H1 (cell line): Measurements from ENCODE around the gene DIP2C. TPM values are rescaled to one million over a fixed set of nuclear protein-coding genes. Genes with fewer than 3 reads are reported as not detected.

Source experiments
- FOSL1 ChIP-seq: IDR thresholded peaks from 2 replicates; pipeline ENCODE4 v1.6.1; 2011; ENCODE audit warnings: mild to moderate bottlenecking, low read depth, low read length, moderate library complexity; ENCODE audit not compliant: insufficient read depth
- polyA plus RNA-seq, 7 experiments: library from polyadenylated mRNA; depleted of rRNA in 3 of 7; stranded (reverse) in 5 of 7; unstranded in 2 of 7; fragments of >200 nt in 5 of 7; fragments of 200-250 nt in 2 of 7; gene quantifications; 1 replicate in 5 of 7; 2 replicates in 1 of 7; 4 replicates in 1 of 7; pipeline versions ENCODE4 v1.2.1 to v1.2.3, GENCODE V29; 2011 to 2013; ENCODE audit warnings: missing spikeins in 2 of 7, mixed read lengths in 2 of 7
- total RNA-seq: library from RNA; stranded (reverse); fragmentation: NEBNext Ultra II Directional; extraction: Animal tissue kit (Norgen Biotek cat#: 25700); gene quantifications from 2 replicates; pipeline ENCODE4 v1.2.1, GENCODE V29; 2021

DIP2C gene
- total and polyA plus RNA-seq, 2 of the 8 experiments (the other 6 are each of a cell fraction or from before 2014, with no cell fraction given): 3.8 to 9.3 TPM

GRCh38 chr10:451856-452255, 237.6 kb downstream of the DIP2C start (continued):
- no peak for TF ChIP-seq FOSL1
